ENCODE results near the gene COPB2. TPM values are rescaled to one million over a fixed set of nuclear protein-coding genes. Genes with fewer than 3 reads are reported as not detected.

COPB2 gene
- total RNA-seq, 4 donors from 2014 or later = 46.7 to 59.3 (median 51.2) TPM

- DNase-seq (ENCODE audit: low spot score in 2 of 2) = no peak
- Histone ChIP-seq H3K4me3 (no peak overlapping the region), H3K27me3 (peaks cover 13% of the 10 kb centered on the region), H3K9me3 (no peaks in the 10 kb centered on the region), H3K4me1 (no peaks in the 10 kb centered on the region), H3K27ac (no peak overlapping the region), H3K36me3 (no peaks in the 10 kb centered on the region)
- WGBS = 71% methylated on average over 1 of the region's 1 CpG
- no peak for TF ChIP-seq POLR2A (IDR thresholded peaks at IDR 0.05)
- TF ChIP-seq EP300 (IDR thresholded peaks at IDR 0.05) = no peak
- TF ChIP-seq, protein P1, sequence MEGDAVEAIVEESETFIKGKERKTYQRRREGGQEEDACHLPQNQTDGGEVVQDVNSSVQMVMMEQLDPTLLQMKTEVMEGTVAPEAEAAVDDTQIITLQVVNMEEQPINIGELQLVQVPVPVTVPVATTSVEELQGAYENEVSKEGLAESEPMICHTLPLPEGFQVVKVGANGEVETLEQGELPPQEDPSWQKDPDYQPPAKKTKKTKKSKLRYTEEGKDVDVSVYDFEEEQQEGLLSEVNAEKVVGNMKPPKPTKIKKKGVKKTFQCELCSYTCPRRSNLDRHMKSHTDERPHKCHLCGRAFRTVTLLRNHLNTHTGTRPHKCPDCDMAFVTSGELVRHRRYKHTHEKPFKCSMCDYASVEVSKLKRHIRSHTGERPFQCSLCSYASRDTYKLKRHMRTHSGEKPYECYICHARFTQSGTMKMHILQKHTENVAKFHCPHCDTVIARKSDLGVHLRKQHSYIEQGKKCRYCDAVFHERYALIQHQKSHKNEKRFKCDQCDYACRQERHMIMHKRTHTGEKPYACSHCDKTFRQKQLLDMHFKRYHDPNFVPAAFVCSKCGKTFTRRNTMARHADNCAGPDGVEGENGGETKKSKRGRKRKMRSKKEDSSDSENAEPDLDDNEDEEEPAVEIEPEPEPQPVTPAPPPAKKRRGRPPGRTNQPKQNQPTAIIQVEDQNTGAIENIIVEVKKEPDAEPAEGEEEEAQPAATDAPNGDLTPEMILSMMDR (IDR thresholded peaks at IDR 0.05) = no peak
- TF ChIP-seq POLR2AphosphoS5 (IDR thresholded peaks at IDR 0.05) = no peak
These were observed 77.9 kb downstream of the COPB2 start for GRCh38 chr3:139311557-139311956.

DNA sequence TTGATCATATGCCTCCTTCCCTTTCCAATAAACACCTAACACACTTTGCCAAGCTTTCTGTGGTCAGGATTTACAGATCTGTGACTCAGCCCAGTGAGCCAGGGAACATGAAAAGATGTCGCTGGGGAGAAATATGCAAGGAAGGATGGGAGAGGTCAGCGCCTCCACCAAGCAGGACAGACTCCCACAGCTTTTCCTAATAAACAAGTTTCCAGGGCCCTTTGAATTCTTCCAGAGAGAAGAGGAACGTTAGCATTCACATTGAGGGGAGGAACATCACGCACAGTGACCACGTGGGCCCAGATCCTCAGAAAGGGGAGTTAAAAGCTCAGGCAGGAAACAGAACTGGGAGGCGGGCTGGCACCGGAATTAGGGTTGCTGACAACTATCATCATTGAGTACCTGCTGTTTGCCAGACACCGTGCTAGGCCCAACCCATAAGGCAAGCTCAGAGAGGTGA is 78.9 kb downstream of the COPB2 start:
- Histone ChIP-seq H3K9me3 (no peaks in the 10 kb centered on the region), H3K4me3 (no peak overlapping the region), H3K36me3 (no peaks in the 10 kb centered on the region), H3K27me3 (peaks cover 11% of the 10 kb centered on the region), H3K27ac (no peak overlapping the region), H3K4me1 (no peaks in the 10 kb centered on the region)
- TF ChIP-seq, protein P1 (IDR thresholded peaks at IDR 0.05) = no peak
- no peak for TF ChIP-seq EP300 (IDR thresholded peaks at IDR 0.05)
- no peak for TF ChIP-seq POLR2A (IDR thresholded peaks at IDR 0.05)
- TF ChIP-seq POLR2AphosphoS5 (IDR thresholded peaks at IDR 0.05) = no peak
- 67% methylated on average over 8 of the region's 8 CpGs for WGBS
- DNase-seq (ENCODE audit: low spot score in 2 of 2) = no peak

GRCh38 chr3:139309880-139310279 is 79.6 kb downstream of the COPB2 start:
- Histone ChIP-seq H3K9me3 (no peaks in the 10 kb centered on the region), H3K4me1 (no peaks in the 10 kb centered on the region), H3K4me3 (no peak overlapping the region), H3K27ac (no peak overlapping the region), H3K36me3 (no peaks in the 10 kb centered on the region), H3K27me3 (peaks cover 8% of the 10 kb centered on the region)
- DNase-seq (ENCODE audit: low spot score in 2 of 2) = no peak
- 81% methylated on average over 4 of the region's 4 CpGs for WGBS
- TF ChIP-seq POLR2AphosphoS5 (IDR thresholded peaks at IDR 0.05) (no peak), POLR2A (IDR thresholded peaks at IDR 0.05) (no peak), EP300 (IDR thresholded peaks at IDR 0.05) (no peak)
- TF ChIP-seq, protein P1 (IDR thresholded peaks at IDR 0.05) = no peak

- WGBS = 29% methylated on average over 2 of the region's 2 CpGs
These were observed 80.3 kb downstream of the COPB2 start for GRCh38 chr3:139309061-139309591.

GRCh38 chr3:139308560-139308959 is 80.9 kb downstream of the COPB2 start:
- no peaks in the 10 kb centered on the region for H3K4me1 ChIP-seq
- H3K27ac ChIP-seq = no peak overlapping the region
- no peak overlapping the region for H3K4me3 ChIP-seq
- TF ChIP-seq, protein P1 (IDR thresholded peaks at IDR 0.05) = no peak
- no peak for TF ChIP-seq EP300 (IDR thresholded peaks at IDR 0.05)
- TF ChIP-seq POLR2AphosphoS5 (IDR thresholded peaks at IDR 0.05) = no peak
- no peak for TF ChIP-seq POLR2A (IDR thresholded peaks at IDR 0.05)
- H3K9me3 ChIP-seq = no peaks in the 10 kb centered on the region
- H3K36me3 ChIP-seq = no peaks in the 10 kb centered on the region
- no peak for DNase-seq (ENCODE audit: low spot score in 2 of 2)
- WGBS = 45% methylated on average over 4 of the region's 4 CpGs
- H3K27me3 ChIP-seq = peaks cover 3% of the 10 kb centered on the region

More at GRCh38 chr3:139309061-139309591, 80.3 kb downstream of the COPB2 start:
- no peak overlapping the region for H3K4me3 ChIP-seq
- H3K9me3 ChIP-seq = no peaks in the 10 kb centered on the region
- H3K36me3 ChIP-seq = no peaks in the 10 kb centered on the region
- H3K27me3 ChIP-seq = peaks cover 4% of the 10 kb centered on the region
- no peak for DNase-seq (ENCODE audit: low spot score in 2 of 2)
- H3K27ac ChIP-seq = no peak overlapping the region
- TF ChIP-seq EP300 (IDR thresholded peaks at IDR 0.05) (no peak), POLR2AphosphoS5 (IDR thresholded peaks at IDR 0.05) (no peak), POLR2A (IDR thresholded peaks at IDR 0.05) (no peak)
- TF ChIP-seq, protein P1 (IDR thresholded peaks at IDR 0.05) = no peak
- no peaks in the 10 kb centered on the region for H3K4me1 ChIP-seq
